DND-41 (cell line): ENCODE data around the gene KRT73.

ENCODE experiments used
- ATAC-seq: fragments of 200-7000 bp; cut with Tn5 transposase; 3 replicates; pipeline ENCODE4 v1.9.1; 2021; ENCODE audit warnings: low read depth; ENCODE audit not compliant: insufficient read depth
- DNase-seq: peaks from one replicate; pipeline ENCODE4 v3.0.0-alpha.2; 2020
- H2AFZ ChIP-seq: 2 replicates; pipeline ENCODE4 v1.6.0; 2012; ENCODE audit warnings: low read depth, low read length
- H3K27ac ChIP-seq: 2 replicates; pipeline ENCODE4 v1.5.1; 2012; ENCODE audit warnings: low read length, inconsistent platforms
- H3K27me3 ChIP-seq: fragments of 200-600 bp; sonication (generic); 2 replicates; pipeline ENCODE4 v1.6.0; 2012; ENCODE audit warnings: low read length, mild to moderate bottlenecking, inconsistent platforms; ENCODE audit not compliant: insufficient read depth, poor library complexity
- H3K36me3 ChIP-seq: 2 replicates; pipeline ENCODE4 v1.5.1; 2012; ENCODE audit warnings: low read length, inconsistent platforms; ENCODE audit not compliant: insufficient read depth
- H3K4me1 ChIP-seq: 2 replicates; pipeline ENCODE4 v1.5.1; 2012; ENCODE audit warnings: mild to moderate bottlenecking, low read length; ENCODE audit not compliant: insufficient read depth
- H3K4me2 ChIP-seq: 2 replicates; pipeline ENCODE4 v1.6.0; 2012; ENCODE audit warnings: mild to moderate bottlenecking, moderate library complexity, low read length, inconsistent platforms; ENCODE audit not compliant: insufficient read depth
- H3K4me3 ChIP-seq, 2 experiments: fragments of 200-600 bp in 1 of 2; shearing (Covaris generic) in 1 of 2; 2 replicates each; pipeline ENCODE4 v1.5.1; 2012 to 2016; ENCODE audit warnings: inconsistent platforms in 2 of 2, low read length in 2 of 2, mild to moderate bottlenecking in 2 of 2, low read depth in 1 of 2, moderate library complexity in 1 of 2
- H3K79me2 ChIP-seq: 2 replicates; pipeline ENCODE4 v1.6.0; 2012; ENCODE audit warnings: low read length, inconsistent platforms; ENCODE audit not compliant: insufficient read depth
- H3K9ac ChIP-seq: 2 replicates; pipeline ENCODE4 v1.6.0; 2012; ENCODE audit warnings: low read depth, mild to moderate bottlenecking, inconsistent platforms, low read length, moderate library complexity
- H3K9me3 ChIP-seq: 2 replicates; pipeline ENCODE4 v1.5.1; 2012; ENCODE audit warnings: low read length, moderate library complexity, mild to moderate bottlenecking, inconsistent platforms; ENCODE audit not compliant: insufficient read depth, severe bottlenecking
- H4K20me1 ChIP-seq: 2 replicates; pipeline ENCODE4 v1.6.0; 2012; ENCODE audit warnings: low read length; ENCODE audit not compliant: insufficient read depth
- EZH2 ChIP-seq: IDR thresholded peaks from 3 replicates; pipeline ENCODE4 v1.6.1; 2012; ENCODE audit warnings: borderline replicate concordance, low read depth, mild to moderate bottlenecking, moderate library complexity, low read length, inconsistent platforms; ENCODE audit not compliant: severe bottlenecking
- TF ChIP-seq, protein P1 (sequence below): IDR thresholded peaks from 2 replicates; pipeline ENCODE4 v1.5.1; 2012; ENCODE audit warnings: borderline replicate concordance, low read length, moderate library complexity, mild to moderate bottlenecking; ENCODE audit not compliant: poor library complexity, severe bottlenecking; ENCODE audit errors: extremely low read depth

The KRT73 gene

DNA sequence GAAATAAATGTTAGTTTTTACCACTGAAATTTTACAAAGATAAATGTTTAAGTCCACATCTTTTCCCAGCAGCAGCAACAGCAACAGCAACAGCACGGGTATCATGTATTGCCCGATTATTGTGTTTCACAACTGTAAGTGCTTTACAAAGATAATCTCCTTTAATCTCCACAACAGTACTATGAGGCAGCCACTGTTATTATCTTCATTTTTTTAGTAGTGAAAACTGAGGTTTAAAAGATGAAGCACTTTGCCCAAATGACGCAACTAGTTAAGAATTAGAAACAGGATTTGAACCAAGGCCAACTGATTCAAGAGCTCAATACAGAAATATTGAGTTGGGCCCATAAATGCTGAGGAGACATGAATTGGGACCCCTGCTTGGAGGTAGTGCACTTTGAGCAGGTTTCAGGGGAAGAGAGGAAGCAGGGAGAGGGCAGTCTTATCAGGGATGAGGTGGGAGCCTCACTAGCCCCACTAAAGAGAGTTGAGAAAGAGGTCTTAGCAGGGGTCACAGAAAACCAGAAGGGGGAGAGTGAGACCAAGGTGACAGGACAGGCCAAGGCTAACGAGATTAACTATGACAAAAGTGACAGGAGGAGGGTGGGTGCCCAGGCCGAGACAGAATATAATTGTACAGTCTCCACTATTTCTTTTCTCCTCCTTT, 18.4 kb upstream of the KRT73 start:
- ATAC-seq = no peak

DNA sequence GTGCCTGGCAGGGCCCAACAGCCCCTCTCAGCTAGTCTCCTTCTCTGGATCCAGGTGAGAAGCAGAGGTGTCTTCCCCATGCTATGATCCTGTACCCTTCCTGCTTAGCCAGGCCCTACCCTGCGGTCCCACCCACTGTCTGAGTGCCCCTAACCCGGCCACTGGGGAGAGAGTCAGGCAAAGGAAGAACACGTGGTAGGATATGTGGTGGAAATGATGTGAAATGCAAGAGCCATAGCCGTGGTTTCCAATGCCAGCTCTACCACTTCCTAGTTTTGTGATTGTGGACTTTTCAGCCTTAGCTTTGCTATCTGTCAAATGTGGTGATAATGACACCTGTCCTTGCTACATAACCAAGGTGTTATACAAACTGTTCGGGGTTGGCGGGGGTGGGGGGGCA, 17.8 kb upstream of the KRT73 start:
- H2AFZ ChIP-seq = no peak overlapping the region

More for the DNA sequence above, 18.4 kb upstream of the KRT73 start:
- no peak for TF ChIP-seq EZH2
- TF ChIP-seq, protein P1, sequence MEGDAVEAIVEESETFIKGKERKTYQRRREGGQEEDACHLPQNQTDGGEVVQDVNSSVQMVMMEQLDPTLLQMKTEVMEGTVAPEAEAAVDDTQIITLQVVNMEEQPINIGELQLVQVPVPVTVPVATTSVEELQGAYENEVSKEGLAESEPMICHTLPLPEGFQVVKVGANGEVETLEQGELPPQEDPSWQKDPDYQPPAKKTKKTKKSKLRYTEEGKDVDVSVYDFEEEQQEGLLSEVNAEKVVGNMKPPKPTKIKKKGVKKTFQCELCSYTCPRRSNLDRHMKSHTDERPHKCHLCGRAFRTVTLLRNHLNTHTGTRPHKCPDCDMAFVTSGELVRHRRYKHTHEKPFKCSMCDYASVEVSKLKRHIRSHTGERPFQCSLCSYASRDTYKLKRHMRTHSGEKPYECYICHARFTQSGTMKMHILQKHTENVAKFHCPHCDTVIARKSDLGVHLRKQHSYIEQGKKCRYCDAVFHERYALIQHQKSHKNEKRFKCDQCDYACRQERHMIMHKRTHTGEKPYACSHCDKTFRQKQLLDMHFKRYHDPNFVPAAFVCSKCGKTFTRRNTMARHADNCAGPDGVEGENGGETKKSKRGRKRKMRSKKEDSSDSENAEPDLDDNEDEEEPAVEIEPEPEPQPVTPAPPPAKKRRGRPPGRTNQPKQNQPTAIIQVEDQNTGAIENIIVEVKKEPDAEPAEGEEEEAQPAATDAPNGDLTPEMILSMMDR = no peak
- H3K9ac ChIP-seq = no peak overlapping the region
- H3K4me2 ChIP-seq = no peak overlapping the region
- no peaks in the 10 kb centered on the region for H3K4me1 ChIP-seq
- no peak overlapping the region for H2AFZ ChIP-seq
- peaks cover 7% of the 10 kb centered on the region for H3K27me3 ChIP-seq
- no peaks in the 10 kb centered on the region for H3K36me3 ChIP-seq
- H3K27ac ChIP-seq = no peak overlapping the region
- H3K9me3 ChIP-seq = no peaks in the 10 kb centered on the region
- no peak overlapping the region for H3K4me3 ChIP-seq
- no peaks in the 10 kb centered on the region for H3K79me2 ChIP-seq
- DNase-seq = no peak
- 0 out of 2 replicates have a peak, but pooled peaks cover 4% of the 10 kb centered on the region for H4K20me1 ChIP-seq

DNA sequence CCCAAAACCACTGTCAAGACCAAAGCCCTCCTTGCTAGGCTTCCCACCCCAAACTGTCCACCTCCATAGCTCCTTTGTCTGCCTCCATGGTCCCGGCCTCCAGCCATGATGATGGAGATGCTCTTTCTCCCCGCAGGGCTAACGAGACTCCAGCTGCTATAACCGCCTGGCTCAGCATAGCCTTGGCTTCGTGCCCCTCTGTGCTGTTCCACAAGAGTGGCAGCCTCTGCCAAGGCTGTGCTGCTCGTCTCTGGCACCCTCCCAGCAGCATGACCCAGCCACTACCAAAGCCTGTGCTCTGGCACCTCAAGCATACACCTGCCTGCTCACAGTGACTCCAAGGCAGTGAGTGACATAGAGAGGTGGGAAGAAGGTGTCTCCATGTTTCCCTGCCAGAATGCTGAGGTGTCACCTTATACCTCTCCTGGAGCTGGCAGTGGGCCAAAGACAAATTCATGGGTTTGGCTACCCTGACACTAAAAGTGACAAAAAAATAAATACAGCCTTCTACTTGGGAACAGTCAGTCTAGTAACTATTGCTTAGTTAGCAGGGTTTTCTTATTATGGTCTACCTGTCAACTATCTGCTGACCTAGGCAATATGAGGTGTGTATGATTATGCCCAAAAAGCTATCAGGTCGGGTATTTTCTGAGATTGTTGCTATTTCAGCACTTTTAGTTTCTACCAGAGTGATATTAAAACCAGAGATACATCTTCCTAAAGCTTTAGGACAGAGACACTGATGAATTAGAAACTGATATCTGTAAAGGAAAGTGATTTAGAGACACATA, 16.1 kb upstream of the KRT73 start:
- Histone ChIP-seq H4K20me1 (peaks cover 7% of the 10 kb centered on the region; the same call in 1 of the 2 replicates), H3K4me2 (no peak overlapping the region), H3K4me1 (no peaks in the 10 kb centered on the region), H3K79me2 (no peaks in the 10 kb centered on the region), H3K27me3 (no peaks in the 10 kb centered on the region), H3K4me3 (no peak overlapping the region), H2AFZ (no peak overlapping the region), H3K27ac (no peak overlapping the region), H3K9me3 (no peaks in the 10 kb centered on the region), H3K9ac (no peak overlapping the region), H3K36me3 (no peaks in the 10 kb centered on the region)
- DNase-seq (no peak), ATAC-seq (no peak)
- TF ChIP-seq EZH2 = no peak
- TF ChIP-seq, protein P1 = no peak

More for the DNA sequence above, 17.8 kb upstream of the KRT73 start:
- Histone ChIP-seq H3K79me2 (no peaks in the 10 kb centered on the region), H4K20me1 (0 out of 2 replicates have a peak, but pooled peaks cover 4% of the 10 kb centered on the region), H3K4me2 (no peak overlapping the region), H3K4me3 (no peak overlapping the region), H3K36me3 (no peaks in the 10 kb centered on the region), H3K4me1 (no peaks in the 10 kb centered on the region), H3K27me3 (peaks cover 2% of the 10 kb centered on the region), H3K9me3 (no peaks in the 10 kb centered on the region), H3K27ac (no peak overlapping the region), H3K9ac (no peak overlapping the region)
- TF ChIP-seq, protein P1 = no peak
- no peak for TF ChIP-seq EZH2
- DNase-seq (no peak), ATAC-seq (no peak)
